Measurements from ENCODE around the gene SH3BP2.

The SH3BP2 gene

DNA sequence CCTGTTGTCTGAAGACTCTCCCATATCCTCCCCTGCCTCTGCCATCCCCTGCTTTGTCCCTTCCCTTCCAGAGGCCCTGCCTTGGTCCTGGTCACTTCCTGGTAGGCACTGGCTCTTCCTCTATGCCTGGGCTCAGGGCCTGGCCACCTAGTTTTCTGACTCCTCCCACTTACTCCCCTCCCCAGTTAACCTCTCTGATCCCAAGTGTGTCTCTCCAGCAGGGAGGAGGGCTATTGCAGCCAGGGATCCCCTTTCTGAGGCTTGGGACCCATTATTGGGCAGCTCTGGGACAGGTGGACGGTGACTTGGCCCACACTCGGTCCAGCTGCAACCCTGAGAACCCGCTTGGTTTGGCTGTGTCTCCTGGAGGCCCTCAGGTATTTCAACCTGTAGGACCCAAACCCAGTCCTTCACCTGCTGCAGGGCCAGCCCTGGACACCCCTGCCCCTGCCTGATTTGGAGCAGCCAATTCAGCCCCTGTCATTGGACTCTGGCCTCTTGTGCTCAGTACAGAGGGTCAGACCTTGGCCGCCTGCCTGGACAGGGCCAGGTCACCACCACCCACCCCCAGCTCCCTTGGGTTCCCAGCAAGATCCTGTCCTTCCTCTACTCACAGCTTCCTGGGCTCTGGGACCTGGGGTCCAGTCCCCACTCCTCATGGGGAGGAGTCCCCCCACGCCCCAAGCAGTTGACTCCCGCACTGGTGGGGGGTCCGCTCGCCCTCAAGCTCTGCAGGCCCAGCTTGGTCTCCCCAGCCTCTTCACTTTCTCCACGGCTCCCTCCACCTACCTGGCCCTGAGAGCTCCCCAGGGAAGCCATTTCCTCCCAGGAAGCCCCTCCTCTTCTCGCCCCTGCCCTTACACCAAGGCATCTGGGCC, 1.1 kb upstream of the SH3BP2 start:
- peak overlapping the region in 1 of 5 donors; percentile 1 for H3K9ac ChIP-seq (ENCODE audit: low read length in 5 of 5)
- H3K4me1 ChIP-seq (ENCODE audit: control insufficient read depth in 5 of 5, insufficient read depth in 5 of 5, low read length in 5 of 5): peaks cover 14 to 71% (median 64%) of the 10 kb centered on the region in 5 donors
- H3K27ac ChIP-seq (ENCODE audit: low read depth, low read length): no peak overlapping the region
- no peaks in the 10 kb centered on the region for H3K9me3 ChIP-seq (ENCODE audit: control insufficient read depth in 5 of 5, low read length in 5 of 5)
- H3K36me3 ChIP-seq (ENCODE audit: control insufficient read depth in 5 of 5, insufficient read depth in 5 of 5, low read length in 5 of 5): peaks cover 0 to 4% (median 0%) of the 10 kb centered on the region in 5 donors
- no peaks in the 10 kb centered on the region for H3K27me3 ChIP-seq (ENCODE audit: control insufficient read depth in 5 of 5, insufficient read depth in 4 of 5, low read length in 5 of 5)
- no peak overlapping the region for H3K4me3 ChIP-seq (ENCODE audit: low read depth in 1 of 5, low read length in 5 of 5)

DNA sequence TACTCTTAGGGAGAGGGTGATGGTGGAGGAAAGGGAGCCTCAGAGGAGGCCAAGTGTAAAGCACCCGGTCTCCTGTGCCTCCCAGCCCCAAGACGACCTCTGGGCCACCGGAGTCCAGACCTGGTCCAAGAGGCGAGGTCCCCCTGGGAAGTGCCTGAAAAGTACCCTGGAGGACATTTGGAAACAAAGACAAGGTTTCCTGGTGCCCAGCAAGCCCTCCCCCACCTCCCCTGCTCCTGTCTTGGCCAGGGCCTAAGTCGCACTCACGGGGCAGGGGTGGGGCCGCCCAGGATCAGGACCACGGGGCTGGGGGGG, 532 bp upstream of the SH3BP2 start:
- H3K27ac ChIP-seq (ENCODE audit: low read depth, low read length): no peak overlapping the region
- H3K9me3 ChIP-seq (ENCODE audit: control insufficient read depth in 5 of 5, low read length in 5 of 5): no peaks in the 10 kb centered on the region
- peaks cover 0 to 5% (median 0%) of the 10 kb centered on the region in 5 donors for H3K36me3 ChIP-seq (ENCODE audit: control insufficient read depth in 5 of 5, insufficient read depth in 5 of 5, low read length in 5 of 5)
- H3K9ac ChIP-seq (ENCODE audit: low read length in 5 of 5): peak overlapping the region in 1 of 5 donors; percentile 1
- no peaks in the 10 kb centered on the region for H3K27me3 ChIP-seq (ENCODE audit: control insufficient read depth in 5 of 5, insufficient read depth in 4 of 5, low read length in 5 of 5)
- peaks cover 15 to 74% (median 66%) of the 10 kb centered on the region in 5 donors for H3K4me1 ChIP-seq (ENCODE audit: control insufficient read depth in 5 of 5, insufficient read depth in 5 of 5, low read length in 5 of 5)
- peak overlapping the region in 1 of 5 donors; percentile 14 for H3K4me3 ChIP-seq (ENCODE audit: low read depth in 1 of 5, low read length in 5 of 5)

DNA sequence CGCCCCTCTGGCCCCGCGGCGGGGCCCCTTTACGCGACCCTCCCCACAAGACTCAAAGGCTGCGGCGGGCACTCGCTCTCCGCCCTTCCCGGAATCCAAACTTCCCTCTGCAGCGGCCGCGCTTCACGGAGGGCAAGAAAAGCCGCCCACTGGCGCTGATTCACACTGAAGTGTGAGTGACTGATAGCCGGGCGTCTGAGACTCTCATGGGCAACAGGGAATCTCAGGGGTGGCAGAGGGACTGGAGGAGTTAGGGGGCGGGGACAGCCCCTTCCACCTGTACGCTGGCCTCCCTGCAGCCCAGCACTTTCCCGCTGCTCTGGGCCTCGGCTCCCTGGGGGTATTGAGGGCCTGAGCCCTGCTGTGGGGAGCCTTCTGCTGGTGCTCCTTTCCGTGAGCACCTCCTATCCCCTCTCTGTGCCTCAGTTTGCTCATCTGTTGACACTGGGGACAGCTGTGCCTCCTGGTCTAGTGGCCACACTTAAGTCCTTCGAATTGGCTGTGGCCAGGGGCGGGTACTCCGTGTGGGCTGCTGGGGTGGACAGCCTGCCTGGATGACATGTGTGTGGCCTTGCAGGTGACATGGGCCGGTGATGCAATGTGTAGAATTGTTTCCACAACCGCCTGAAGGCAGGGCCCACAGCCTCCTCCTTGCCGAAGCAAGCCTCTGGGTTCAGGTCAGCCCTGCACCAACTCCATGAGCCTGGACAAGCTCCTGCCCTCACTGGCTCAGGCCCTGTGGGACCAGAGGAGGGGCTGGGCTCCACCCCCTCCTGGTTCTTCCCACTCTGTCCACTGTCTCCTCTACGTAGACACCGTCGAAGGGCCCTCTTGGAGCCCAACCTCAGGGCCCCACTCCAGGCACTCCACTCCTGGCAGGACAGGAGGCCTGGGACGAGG, 951 bp downstream of the SH3BP2 start:
- H3K4me3 ChIP-seq (ENCODE audit: low read depth in 1 of 5, low read length in 5 of 5): peak overlapping the region; percentile 67 to 79 (median 71)
- no peaks in the 10 kb centered on the region for H3K27me3 ChIP-seq (ENCODE audit: control insufficient read depth in 5 of 5, insufficient read depth in 4 of 5, low read length in 5 of 5)
- H3K9me3 ChIP-seq (ENCODE audit: control insufficient read depth in 5 of 5, low read length in 5 of 5): no peaks in the 10 kb centered on the region
- H3K4me1 ChIP-seq (ENCODE audit: control insufficient read depth in 5 of 5, insufficient read depth in 5 of 5, low read length in 5 of 5): peaks cover 21 to 77% (median 71%) of the 10 kb centered on the region in 5 donors
- H3K9ac ChIP-seq (ENCODE audit: low read length in 5 of 5): peak overlapping the region; percentile 68 to 79 (median 76)
- H3K36me3 ChIP-seq (ENCODE audit: control insufficient read depth in 5 of 5, insufficient read depth in 5 of 5, low read length in 5 of 5): peaks cover 0 to 5% (median 0%) of the 10 kb centered on the region in 5 donors
- H3K27ac ChIP-seq (ENCODE audit: low read depth, low read length): peak overlapping the region; percentile 74

DNA sequence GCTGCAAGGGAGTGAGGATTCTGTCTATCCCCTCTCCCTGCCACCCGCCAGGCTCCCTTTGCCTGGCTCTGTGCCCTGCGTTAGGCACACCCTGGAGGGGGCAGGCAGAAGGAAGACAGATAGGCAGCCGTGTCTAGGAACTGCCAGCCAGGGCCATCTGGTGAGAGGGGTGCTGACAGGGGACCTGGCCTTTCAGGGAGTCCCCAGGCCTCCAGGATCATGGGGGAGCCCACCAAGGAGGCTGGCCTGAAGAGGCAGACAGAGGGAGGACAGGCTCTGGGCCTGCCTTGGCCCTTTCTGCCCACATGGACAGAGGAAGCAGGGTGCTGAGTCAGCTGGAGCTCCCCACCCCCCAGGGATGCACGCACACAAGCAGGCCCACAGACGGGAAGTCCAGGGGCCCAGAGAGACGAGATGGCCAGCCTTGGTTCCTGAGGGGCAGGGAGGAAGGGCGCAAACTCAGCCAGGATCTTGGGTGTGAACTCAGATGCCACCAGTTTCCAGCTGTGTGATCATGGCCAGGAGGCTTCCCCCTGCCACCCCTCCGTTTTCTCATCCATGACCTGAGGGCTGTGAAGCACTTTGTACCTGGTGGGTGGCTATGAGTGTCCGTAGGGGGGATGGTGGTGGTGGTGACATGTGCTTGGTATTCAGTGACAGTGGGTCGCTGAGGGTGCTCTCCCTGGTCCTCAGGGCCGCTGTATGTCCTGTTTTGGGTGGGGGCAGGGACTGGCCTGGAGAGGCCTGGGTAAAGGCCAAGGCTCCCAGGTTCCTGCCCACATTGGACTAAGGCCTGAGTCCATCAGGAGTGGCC, 1.8 kb downstream of the SH3BP2 start:
- H3K9ac ChIP-seq (ENCODE audit: low read length in 5 of 5): peak overlapping the region in 4 of 5 donors; percentile 68 to 79 (median 76)
- no peaks in the 10 kb centered on the region for H3K27me3 ChIP-seq (ENCODE audit: control insufficient read depth in 5 of 5, insufficient read depth in 4 of 5, low read length in 5 of 5)
- no peaks in the 10 kb centered on the region for H3K9me3 ChIP-seq (ENCODE audit: control insufficient read depth in 5 of 5, low read length in 5 of 5)
- peak overlapping the region; percentile 67 to 79 (median 71) for H3K4me3 ChIP-seq (ENCODE audit: low read depth in 1 of 5, low read length in 5 of 5)
- peaks cover 26 to 86% (median 80%) of the 10 kb centered on the region in 5 donors for H3K4me1 ChIP-seq (ENCODE audit: control insufficient read depth in 5 of 5, insufficient read depth in 5 of 5, low read length in 5 of 5)
- peaks cover 0 to 5% (median 0%) of the 10 kb centered on the region in 5 donors for H3K36me3 ChIP-seq (ENCODE audit: control insufficient read depth in 5 of 5, insufficient read depth in 5 of 5, low read length in 5 of 5)
- H3K27ac ChIP-seq (ENCODE audit: low read depth, low read length): peak overlapping the region; percentile 74

DNA sequence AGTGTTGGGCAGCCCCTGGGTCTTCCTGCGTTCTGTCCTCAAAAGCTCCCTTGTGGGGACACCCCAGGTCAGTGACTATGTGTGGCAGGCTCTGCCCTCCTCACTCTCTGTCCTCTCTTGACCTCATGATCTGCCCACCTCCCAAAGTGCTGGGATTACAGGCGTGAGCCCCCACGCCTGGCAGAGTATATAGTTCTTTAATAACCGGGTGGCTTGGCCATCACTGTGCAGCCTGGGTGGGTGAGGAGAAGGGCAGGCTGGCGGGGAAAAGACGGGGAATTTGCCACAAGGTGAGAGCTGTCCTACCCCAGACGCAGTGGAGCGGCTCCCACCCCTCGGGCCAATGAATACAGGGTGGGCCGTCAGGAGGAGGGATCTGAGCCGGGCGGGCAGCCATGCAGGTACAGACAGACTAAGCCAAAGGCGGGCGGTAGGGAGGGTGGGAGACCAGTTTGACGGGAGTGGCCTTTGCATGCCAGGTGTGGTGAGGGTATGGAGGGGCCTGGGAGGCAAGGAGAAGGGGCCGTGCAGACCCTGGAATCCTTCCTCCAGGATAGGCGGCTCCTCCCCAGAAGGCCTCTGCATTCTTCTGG, 2.5 kb downstream of the SH3BP2 start:
- Histone ChIP-seq H3K4me3 (ENCODE audit: low read depth in 1 of 5, low read length in 5 of 5) (peak overlapping the region in 2 of 5 donors; percentile 77 to 79), H3K27me3 (ENCODE audit: control insufficient read depth in 5 of 5, insufficient read depth in 4 of 5, low read length in 5 of 5) (no peaks in the 10 kb centered on the region), H3K27ac (ENCODE audit: low read depth, low read length) (peak overlapping the region; percentile 74), H3K9ac (ENCODE audit: low read length in 5 of 5) (peak overlapping the region in 2 of 5 donors; percentile 77 to 79), H3K4me1 (ENCODE audit: control insufficient read depth in 5 of 5, insufficient read depth in 5 of 5, low read length in 5 of 5) (peaks cover 26 to 93% (median 87%) of the 10 kb centered on the region in 5 donors), H3K36me3 (ENCODE audit: control insufficient read depth in 5 of 5, insufficient read depth in 5 of 5, low read length in 5 of 5) (peaks cover 0 to 5% (median 0%) of the 10 kb centered on the region in 5 donors), H3K9me3 (ENCODE audit: control insufficient read depth in 5 of 5, low read length in 5 of 5) (no peaks in the 10 kb centered on the region)

DNA sequence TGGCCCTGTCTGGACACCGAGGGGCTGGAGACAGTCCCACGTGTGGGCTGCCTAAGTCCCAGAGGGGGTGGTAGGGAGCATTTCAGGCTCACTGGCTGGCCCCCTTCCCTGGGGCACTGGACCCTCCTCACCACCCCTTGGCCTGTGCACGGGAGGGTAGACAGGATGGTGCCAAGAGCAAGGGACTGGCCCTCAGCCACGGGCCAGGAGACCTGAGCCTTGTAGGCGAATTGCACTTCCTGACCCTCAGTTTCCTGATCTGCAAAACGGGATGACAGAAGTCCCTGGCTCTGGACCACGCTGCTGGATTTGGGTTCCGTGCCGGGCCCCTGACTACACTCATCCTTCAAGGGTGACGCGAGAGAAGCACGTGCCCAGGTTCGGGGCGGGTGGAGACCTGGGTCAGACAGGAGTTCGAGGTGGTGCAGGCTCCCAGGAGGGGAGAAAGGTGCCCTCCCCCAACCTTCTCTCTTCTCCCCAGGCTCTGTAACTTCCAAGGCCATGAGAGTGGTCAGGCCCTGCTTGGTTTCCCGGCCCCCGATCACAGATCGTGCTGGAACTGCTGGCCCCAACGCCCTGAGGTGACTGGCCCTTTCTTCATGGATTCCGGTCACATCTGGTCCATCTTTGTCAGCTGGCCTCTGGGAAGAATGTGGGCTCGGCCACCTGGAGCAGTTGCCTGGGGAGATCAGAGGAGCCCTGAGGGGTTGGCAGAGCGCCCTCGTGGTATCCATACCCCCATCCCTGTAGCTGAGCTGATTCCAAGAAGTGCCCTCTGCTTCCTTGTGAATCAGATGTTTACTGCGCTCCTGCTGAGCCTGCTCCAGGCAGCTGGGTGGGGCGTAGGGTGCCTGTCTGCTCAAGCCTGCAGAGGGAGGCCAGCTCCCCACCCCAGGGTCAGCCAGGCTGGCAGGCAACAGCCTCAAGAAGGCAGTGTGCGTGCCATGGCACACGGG, 3.3 kb downstream of the SH3BP2 start:
- Histone ChIP-seq H3K27me3 (ENCODE audit: control insufficient read depth in 5 of 5, insufficient read depth in 4 of 5, low read length in 5 of 5) (no peaks in the 10 kb centered on the region), H3K4me1 (ENCODE audit: control insufficient read depth in 5 of 5, insufficient read depth in 5 of 5, low read length in 5 of 5) (peaks cover 29 to 96% (median 93%) of the 10 kb centered on the region in 5 donors), H3K36me3 (ENCODE audit: control insufficient read depth in 5 of 5, insufficient read depth in 5 of 5, low read length in 5 of 5) (peaks cover 0 to 5% (median 0%) of the 10 kb centered on the region in 5 donors), H3K4me3 (ENCODE audit: low read depth in 1 of 5, low read length in 5 of 5) (peak overlapping the region in 1 of 5 donors; percentile 77), H3K27ac (ENCODE audit: low read depth, low read length) (peak overlapping the region; percentile 74), H3K9ac (ENCODE audit: low read length in 5 of 5) (peak overlapping the region in 1 of 5 donors; percentile 11), H3K9me3 (ENCODE audit: control insufficient read depth in 5 of 5, low read length in 5 of 5) (no peaks in the 10 kb centered on the region)

DNA sequence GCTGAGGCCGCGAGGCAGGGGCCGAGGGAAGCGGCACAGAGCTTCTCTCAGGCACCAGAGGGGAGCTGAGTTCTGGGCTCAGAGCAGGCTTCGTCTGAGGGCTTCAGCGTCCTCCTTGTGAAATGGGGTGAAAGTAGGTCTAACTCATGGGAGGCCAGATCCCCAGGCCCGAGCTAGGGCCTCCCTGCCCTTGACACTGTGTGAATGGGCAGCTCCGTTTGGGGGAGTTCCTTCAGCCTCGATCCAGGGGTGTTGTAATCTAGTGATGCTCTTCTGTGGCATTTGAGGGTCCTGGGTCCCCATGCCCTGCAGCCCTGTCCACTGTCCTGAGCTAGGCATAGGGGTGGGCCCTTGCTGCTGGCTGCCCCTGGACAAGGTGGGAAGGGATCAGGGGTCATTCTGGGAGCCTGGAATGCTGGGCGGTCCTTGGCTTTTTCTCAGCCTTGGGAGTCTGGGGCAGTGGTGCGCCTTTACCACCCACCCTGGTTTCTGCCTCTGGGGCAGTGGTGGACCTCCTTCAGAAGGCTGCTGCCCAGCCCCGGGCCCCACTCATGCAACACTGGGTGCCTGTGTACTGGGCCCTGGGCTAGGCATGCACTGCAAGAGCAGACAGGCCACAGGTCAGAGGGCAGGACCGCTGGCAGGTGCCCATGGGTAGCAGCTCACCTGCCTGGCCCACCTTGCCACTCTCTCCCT, 4.1 kb downstream of the SH3BP2 start:
- Histone ChIP-seq H3K36me3 (ENCODE audit: control insufficient read depth in 5 of 5, insufficient read depth in 5 of 5, low read length in 5 of 5) (peaks cover 0 to 5% (median 0%) of the 10 kb centered on the region in 5 donors), H3K27me3 (ENCODE audit: control insufficient read depth in 5 of 5, insufficient read depth in 4 of 5, low read length in 5 of 5) (no peaks in the 10 kb centered on the region), H3K9ac (ENCODE audit: low read length in 5 of 5) (peak overlapping the region in 1 of 5 donors; percentile 42), H3K9me3 (ENCODE audit: control insufficient read depth in 5 of 5, low read length in 5 of 5) (no peaks in the 10 kb centered on the region), H3K4me3 (ENCODE audit: low read depth in 1 of 5, low read length in 5 of 5) (peak overlapping the region in 1 of 5 donors; percentile 46), H3K4me1 (ENCODE audit: control insufficient read depth in 5 of 5, insufficient read depth in 5 of 5, low read length in 5 of 5) (peaks cover 32 to 96% (median 92%) of the 10 kb centered on the region in 5 donors), H3K27ac (ENCODE audit: low read depth, low read length) (peak overlapping the region; percentile 74)
